ENCODE data around the gene PTPRN2.

- TF ChIP-seq, protein P1, sequence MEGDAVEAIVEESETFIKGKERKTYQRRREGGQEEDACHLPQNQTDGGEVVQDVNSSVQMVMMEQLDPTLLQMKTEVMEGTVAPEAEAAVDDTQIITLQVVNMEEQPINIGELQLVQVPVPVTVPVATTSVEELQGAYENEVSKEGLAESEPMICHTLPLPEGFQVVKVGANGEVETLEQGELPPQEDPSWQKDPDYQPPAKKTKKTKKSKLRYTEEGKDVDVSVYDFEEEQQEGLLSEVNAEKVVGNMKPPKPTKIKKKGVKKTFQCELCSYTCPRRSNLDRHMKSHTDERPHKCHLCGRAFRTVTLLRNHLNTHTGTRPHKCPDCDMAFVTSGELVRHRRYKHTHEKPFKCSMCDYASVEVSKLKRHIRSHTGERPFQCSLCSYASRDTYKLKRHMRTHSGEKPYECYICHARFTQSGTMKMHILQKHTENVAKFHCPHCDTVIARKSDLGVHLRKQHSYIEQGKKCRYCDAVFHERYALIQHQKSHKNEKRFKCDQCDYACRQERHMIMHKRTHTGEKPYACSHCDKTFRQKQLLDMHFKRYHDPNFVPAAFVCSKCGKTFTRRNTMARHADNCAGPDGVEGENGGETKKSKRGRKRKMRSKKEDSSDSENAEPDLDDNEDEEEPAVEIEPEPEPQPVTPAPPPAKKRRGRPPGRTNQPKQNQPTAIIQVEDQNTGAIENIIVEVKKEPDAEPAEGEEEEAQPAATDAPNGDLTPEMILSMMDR (IDR thresholded peaks at IDR 0.05): no peak
- TF ChIP-seq POLR2A (IDR thresholded peaks at IDR 0.05) (no peak), EP300 (IDR thresholded peaks at IDR 0.05) (no peak)
Measured at GRCh38 chr7:157544980-157545680, 1042.5 kb downstream of the PTPRN2 start.
